OCI-LY3 (cell line): ENCODE measurements around the gene CDC25B.

Experiments used
- EZH2phosphoT487 ChIP-seq: fragments of 200-600 bp; shearing (Covaris generic); IDR thresholded peaks from 2 replicates; pipeline ENCODE4 v1.6.1; 2018; ENCODE audit warnings: antibody characterized with exemption, mixed run types, low read depth
- TF ChIP-seq, protein P1 (sequence below): fragments of 200-600, 300-600 bp; sonication (generic); IDR thresholded peaks from 2 replicates; pipeline ENCODE4 v1.5.1; 2014; ENCODE audit warnings: antibody characterized with exemption, low read length, low read depth

DNA sequence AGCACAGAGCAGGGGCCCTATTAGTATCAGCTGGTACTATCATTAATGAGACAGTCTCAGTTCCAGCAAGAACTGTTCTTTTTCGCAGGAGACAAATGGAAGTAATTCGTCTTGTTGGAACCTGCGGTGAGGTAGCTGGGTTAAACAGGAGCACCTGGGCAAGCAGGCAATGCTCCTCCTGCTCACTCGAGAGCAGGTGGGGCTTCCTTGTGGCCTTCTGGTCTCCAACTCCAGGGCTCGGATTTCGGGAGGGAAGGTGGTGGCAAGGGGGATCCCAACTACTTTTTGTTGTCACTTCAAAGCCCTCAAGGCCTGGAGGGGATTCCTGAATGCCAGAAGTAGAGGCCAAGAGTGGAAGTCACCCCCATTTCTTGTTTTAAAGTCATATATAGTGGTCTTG is 13.5 kb upstream of the CDC25B start:
- TF ChIP-seq, protein P1, sequence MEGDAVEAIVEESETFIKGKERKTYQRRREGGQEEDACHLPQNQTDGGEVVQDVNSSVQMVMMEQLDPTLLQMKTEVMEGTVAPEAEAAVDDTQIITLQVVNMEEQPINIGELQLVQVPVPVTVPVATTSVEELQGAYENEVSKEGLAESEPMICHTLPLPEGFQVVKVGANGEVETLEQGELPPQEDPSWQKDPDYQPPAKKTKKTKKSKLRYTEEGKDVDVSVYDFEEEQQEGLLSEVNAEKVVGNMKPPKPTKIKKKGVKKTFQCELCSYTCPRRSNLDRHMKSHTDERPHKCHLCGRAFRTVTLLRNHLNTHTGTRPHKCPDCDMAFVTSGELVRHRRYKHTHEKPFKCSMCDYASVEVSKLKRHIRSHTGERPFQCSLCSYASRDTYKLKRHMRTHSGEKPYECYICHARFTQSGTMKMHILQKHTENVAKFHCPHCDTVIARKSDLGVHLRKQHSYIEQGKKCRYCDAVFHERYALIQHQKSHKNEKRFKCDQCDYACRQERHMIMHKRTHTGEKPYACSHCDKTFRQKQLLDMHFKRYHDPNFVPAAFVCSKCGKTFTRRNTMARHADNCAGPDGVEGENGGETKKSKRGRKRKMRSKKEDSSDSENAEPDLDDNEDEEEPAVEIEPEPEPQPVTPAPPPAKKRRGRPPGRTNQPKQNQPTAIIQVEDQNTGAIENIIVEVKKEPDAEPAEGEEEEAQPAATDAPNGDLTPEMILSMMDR, result no peak
- no peak for TF ChIP-seq EZH2phosphoT487
